Adrenal gland (tissue), 12 donors: Measurements from ENCODE around the gene MATN1. TPM values are rescaled to one million over a fixed set of nuclear protein-coding genes. Genes with fewer than 3 reads are reported as not detected.
A peak's percentile ranks its signal among the peaks of the same experiment; 100 is the strongest.

Experiments
- DNase-seq, 7 donors: peaks; one replicate each; pipeline ENCODE4 v3.0.0-alpha.2; 2019 to 2020
- H3K27ac ChIP-seq, 5 donors: fragments of 200-600 bp; sonication (generic) in 4 of 5; 1 replicate in 3 of 5; 2 replicates in 2 of 5; pipeline versions ENCODE4 v1.5.1 to v1.8.0; 2016 to 2020; ENCODE audit warnings: mild to moderate bottlenecking in 1 of 5
- H3K27me3 ChIP-seq: fragments of 200-600 bp; 2 replicates; pipeline ENCODE4 v1.8.0; 2021
- H3K36me3 ChIP-seq, 2 donors: fragments of 200-600 bp; replicated peaks in 1 of 2; 1 replicate in 1 of 2; 2 replicates in 1 of 2; pipeline versions ENCODE4 v1.5.1 to v1.8.0; 2018 to 2022
- H3K4me1 ChIP-seq, 2 donors: fragments of 200-600 bp; replicated peaks in 1 of 2; 1 replicate in 1 of 2; 2 replicates in 1 of 2; pipeline versions ENCODE4 v1.5.1 to v1.8.0; 2018 to 2021
- H3K4me3 ChIP-seq, 4 donors: fragments of 200-600 bp; sonication (generic) in 3 of 4; one replicate each; pipeline ENCODE4 v1.5.1; 2016 to 2018
- H3K9me3 ChIP-seq, 3 donors: fragments of 200-600 bp; sonication (generic) in 1 of 3; replicated peaks in 1 of 3; 1 replicate in 2 of 3; 2 replicates in 1 of 3; pipeline versions ENCODE4 v1.5.1 to v1.8.0; 2016 to 2021
- CTCF ChIP-seq, 6 experiments: fragments of 450-650 bp in 4 of 6; fragments of 200-600 bp in 2 of 6; sonication (generic) in 1 of 6; IDR thresholded peaks; 1 replicate in 5 of 6; 2 replicates in 1 of 6; pipeline versions ENCODE4 v1.5.1 to v1.8.0; 2016 to 2021; ENCODE audit warnings: antibody characterized with exemption in 6 of 6, mild to moderate bottlenecking in 2 of 6, moderate library complexity in 1 of 6
- POLR2A ChIP-seq, 2 donors: fragments of 450-650 bp; IDR thresholded peaks; one replicate each; pipeline ENCODE4 v1.6.1; 2017; ENCODE audit warnings: antibody characterized with exemption in 2 of 2, mild to moderate bottlenecking in 2 of 2, moderate library complexity in 1 of 2
- WGBS, 4 donors: extraction: QIAGEN DNeasy Blood & Tissue Kit in 2 of 4; methylation state at CpG; one replicate each; pipeline versions ENCODE4 v1.1.5 to v1.1.7; 2013 to 2017; 5-methylcytosine and 5-hydroxymethylcytosine counted together
- intact Hi-C, 2 donors: fragments of 100-400 bp; cut with DNase I; formaldehyde crosslinking; loops; one replicate each; pipeline versions ENCODE4 v1.14.1 to v1.15.0; 2022 to 2023
- polyA plus RNA-seq, 3 donors: library from polyadenylated mRNA; stranded (reverse); fragments of 200-250 nt in 2 of 3; fragments of 350-450 nt in 1 of 3; fragmentation: Illumina TruSeq in 1 of 3; extraction: RNeasy Lipid Tissue Mini Kit (QIAGEN cat#74804) in 1 of 3; gene quantifications; one replicate each; pipeline ENCODE4 v1.2.3, GENCODE V29; 2013 to 2014
- total RNA-seq, 9 donors: library from RNA; depleted of rRNA in 4 of 9; stranded (reverse); fragments of >200 nt in 4 of 9; fragments of 120-200 nt in 1 of 9; fragmentation: NEBNext Ultra II Directional in 1 of 9; extraction: Animal tissue kit (Norgen Biotek cat#: 25700) in 1 of 9; gene quantifications; one replicate each; pipeline versions ENCODE4 v1.1.0 to v1.2.4, GENCODE V29; 2013 to 2023
- donor health status: healthy with polysubstance abuse.
- donor health status: Bipolar disorder and iron deficiency.
- donor health status: DM: yes; HTN: yes; CAD: no.
- donor health status: DM: no; HTN: no; CAD: no.
- donor health status: DM: no; HTN: no; CAD: no.
- donor health status: DM: yes; HTN: yes; CAD: no.

The MATN1 gene
- total and polyA plus RNA-seq, 12 donors: 0.05 to 0.55 (median 0.18) TPM; not detected in 6

GRCh38 chr1:30764939-30765555 lies 41.7 kb upstream of the MATN1 start:
- Histone ChIP-seq H3K9me3 (no peaks in the 10 kb centered on the region), H3K27me3 (no peaks in the 10 kb centered on the region), H3K27ac (no peak overlapping the region), H3K4me3 (no peak overlapping the region), H3K36me3 (no peaks in the 10 kb centered on the region), H3K4me1 (peaks cover 8 to 13% of the 10 kb centered on the region in 2 donors)
- intact Hi-C loops: no loop called here
- TF ChIP-seq POLR2A (IDR thresholded peaks at IDR 0.05) (no peak), CTCF (IDR thresholded peaks at IDR 0.05) (no peak)
- 90 to 96% (median 92%) methylated on average over 15 to 18 of the region's 18 CpGs for WGBS, 4 donors
- DNase-seq: no peak

GRCh38 chr1:30764396-30764795 lies 41.0 kb upstream of the MATN1 start:
- Histone ChIP-seq H3K4me3 (no peak overlapping the region), H3K4me1 (peaks cover 8 to 13% of the 10 kb centered on the region in 2 donors), H3K27ac (no peak overlapping the region), H3K36me3 (no peaks in the 10 kb centered on the region), H3K9me3 (no peaks in the 10 kb centered on the region), H3K27me3 (no peaks in the 10 kb centered on the region)
- TF ChIP-seq POLR2A (IDR thresholded peaks at IDR 0.05): no peak
- no peak for TF ChIP-seq CTCF (IDR thresholded peaks at IDR 0.05)
- no peak for DNase-seq
- intact Hi-C loops: no loop called here
- WGBS, 4 donors: 87 to 94% (median 93%) methylated on average over 5 of the region's 5 CpGs

- peak in 1 of 2 donors; percentile 29 for TF ChIP-seq POLR2A (IDR thresholded peaks at IDR 0.05)
- TF ChIP-seq CTCF (IDR thresholded peaks at IDR 0.05): no peak
- peak; percentile 70 to 89 (median 82) for DNase-seq
- Histone ChIP-seq H3K4me1 (peaks cover 8 to 13% of the 10 kb centered on the region in 2 donors), H3K4me3 (no peak overlapping the region), H3K27ac (peak overlapping the region in 4 of 5 donors; percentile 5 to 76 (median 58)), H3K36me3 (no peaks in the 10 kb centered on the region), H3K9me3 (no peaks in the 10 kb centered on the region), H3K27me3 (no peaks in the 10 kb centered on the region)
- intact Hi-C loops: no loop called here
- 56 to 91% (median 60%) methylated on average over 5 to 10 of the region's 10 CpGs for WGBS, 4 donors
Observed at GRCh38 chr1:30763651-30764248, 40.4 kb upstream of the MATN1 start.

- 77 to 92% (median 82%) methylated on average over 6 to 7 of the region's 7 CpGs for WGBS, 4 donors
- Histone ChIP-seq H3K9me3 (no peaks in the 10 kb centered on the region), H3K27ac (peak overlapping the region in 4 of 5 donors; percentile 5 to 76 (median 58)), H3K4me3 (no peak overlapping the region), H3K36me3 (no peaks in the 10 kb centered on the region), H3K4me1 (peaks cover 8 to 13% of the 10 kb centered on the region in 2 donors), H3K27me3 (no peaks in the 10 kb centered on the region)
- no peak for DNase-seq
- TF ChIP-seq POLR2A (IDR thresholded peaks at IDR 0.05): no peak
- TF ChIP-seq CTCF (IDR thresholded peaks at IDR 0.05): no peak
- intact Hi-C loops: no loop called here
Observed at GRCh38 chr1:30762930-30763650, 39.7 kb upstream of the MATN1 start.
